GM18511 (cell line): Measurements from ENCODE around the gene AKR1A1.
"Not testable (repeated sequence)": the region's sequence is repeated elsewhere in the genome, so short reads cannot be mapped to it uniquely, and the experiment has no call there.

Experiments used
- ATAC-seq: cut with Tn5 transposase; IDR thresholded peaks from one replicate; pipeline ENCODE4 v1.9.1; 2021; ENCODE audit warnings: mild to moderate bottlenecking, moderate library complexity; ENCODE audit not compliant: unreplicated experiment

Gene AKR1A1

GRCh38 chr1:45523516-45523915 lies 27.1 kb upstream of the AKR1A1 start:
- not testable (repeated sequence) for ATAC-seq

GRCh38 chr1:45523975-45524374 lies 26.7 kb upstream of the AKR1A1 start:
- ATAC-seq, result not testable (repeated sequence)

GRCh38 chr1:45526135-45526644 lies 24.4 kb upstream of the AKR1A1 start:
- ATAC-seq, result no peak

GRCh38 chr1:45530632-45531135 lies 19.9 kb upstream of the AKR1A1 start:
- ATAC-seq, result no peak

DNA sequence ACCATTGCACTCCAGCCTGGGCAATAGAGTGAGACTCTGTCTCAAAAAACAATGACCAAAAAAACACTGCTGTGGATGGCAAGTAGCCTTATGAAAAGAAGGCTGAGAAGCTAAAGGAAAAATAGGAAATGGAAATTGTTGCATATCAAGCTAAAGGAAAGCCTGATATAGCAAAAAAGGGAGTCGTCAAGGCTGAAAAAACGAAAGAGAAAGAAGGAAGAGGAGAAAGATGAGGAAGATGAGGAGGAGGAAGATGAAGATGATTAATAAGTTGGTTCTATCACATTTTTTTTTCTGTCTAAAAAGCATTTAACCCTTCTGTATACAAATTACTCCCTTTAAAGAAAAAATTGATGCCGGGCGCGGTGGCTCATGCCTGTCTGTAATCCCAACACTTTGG lies 18.8 kb upstream of the AKR1A1 start:
- ATAC-seq, result no peak

GRCh38 chr1:45535988-45536766 lies 14.4 kb upstream of the AKR1A1 start:
- no peak for ATAC-seq

- no peak for ATAC-seq
Measured at GRCh38 chr1:45536886-45537285, 13.7 kb upstream of the AKR1A1 start.

DNA sequence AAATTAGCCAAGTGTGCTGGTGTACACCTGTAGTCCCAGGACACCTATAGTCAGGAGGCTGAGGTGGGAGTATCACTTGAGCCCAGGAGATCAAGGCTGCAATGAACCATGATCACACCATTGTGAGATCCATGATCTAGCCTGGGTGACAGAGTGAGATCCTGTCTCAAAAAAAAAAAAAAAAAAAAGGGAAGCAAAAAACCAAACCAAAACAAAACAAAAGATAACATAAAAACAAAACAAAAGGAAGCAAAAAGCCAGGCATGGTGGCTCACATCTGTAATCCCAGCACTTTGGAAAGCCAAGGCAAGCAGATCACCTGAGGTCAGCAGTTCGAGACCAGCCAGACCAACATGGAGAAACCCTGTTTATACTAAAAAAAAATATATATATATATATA lies 9.4 kb upstream of the AKR1A1 start:
- ATAC-seq, result no peak

- ATAC-seq, result no peak
Measured at GRCh38 chr1:45542591-45542990, 8.0 kb upstream of the AKR1A1 start.

GRCh38 chr1:45543581-45544417 lies 6.8 kb upstream of the AKR1A1 start:
- peak; percentile 62 for ATAC-seq

GRCh38 chr1:45544530-45544929 lies 6.1 kb upstream of the AKR1A1 start:
- ATAC-seq, result no peak

- ATAC-seq, result peak; percentile 61
Measured at GRCh38 chr1:45545019-45545493, 5.6 kb upstream of the AKR1A1 start.

DNA sequence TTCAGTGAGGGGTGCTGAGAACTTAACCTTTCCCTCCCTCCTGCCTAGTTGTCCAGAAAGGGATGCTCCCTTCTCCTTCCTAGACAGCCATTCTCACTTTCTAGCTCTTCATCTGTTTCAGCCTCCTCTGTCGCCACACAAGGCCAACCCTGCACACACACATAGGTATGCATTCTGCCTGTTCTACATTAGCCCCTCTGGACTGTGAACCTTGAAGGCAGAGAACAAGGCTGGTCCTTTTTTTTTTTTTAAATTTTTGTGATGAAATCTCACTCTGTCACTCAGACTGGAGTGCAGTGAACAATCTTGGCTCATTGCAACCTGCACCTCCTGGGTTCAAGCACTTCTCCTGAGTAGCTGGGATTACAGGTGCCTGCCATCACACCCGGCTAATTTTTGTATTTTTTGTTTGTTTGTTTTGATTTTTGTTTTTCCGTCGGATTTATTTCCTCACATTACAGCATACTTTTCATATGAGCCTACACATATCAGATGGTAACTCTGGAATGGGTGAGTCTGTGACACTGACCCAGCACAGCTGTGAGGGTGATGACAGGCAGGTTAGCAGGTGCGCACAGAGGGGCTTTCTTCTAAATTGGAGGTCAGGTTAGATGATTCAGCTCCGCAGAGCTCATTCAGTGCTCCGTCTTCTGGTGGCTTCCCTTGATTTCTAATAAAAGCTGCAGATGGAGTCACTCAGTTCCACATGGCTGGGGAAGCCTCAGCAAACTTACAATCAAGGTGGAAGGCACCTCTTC lies 4.9 kb upstream of the AKR1A1 start:
- ATAC-seq, result no peak

DNA sequence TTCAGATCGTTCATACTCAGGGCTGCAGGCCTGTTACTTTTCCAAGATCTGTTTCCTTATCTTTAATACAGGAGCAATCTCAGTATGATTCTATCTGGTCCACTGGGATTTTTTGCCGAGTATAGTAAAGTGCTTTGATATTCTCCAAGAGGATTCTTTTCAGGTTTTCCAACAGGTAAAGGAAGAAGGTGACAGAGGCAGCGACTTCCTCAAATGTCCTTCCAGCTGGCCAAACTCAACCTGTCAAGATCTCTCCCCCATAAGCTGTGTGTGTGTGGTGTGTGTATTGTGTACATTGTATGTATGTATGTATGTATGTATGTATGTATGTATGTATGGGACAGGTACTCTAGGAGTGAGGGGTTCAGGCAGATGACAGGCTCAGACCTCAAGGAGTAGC lies 1.1 kb downstream of the AKR1A1 start:
- ATAC-seq, result no peak

DNA sequence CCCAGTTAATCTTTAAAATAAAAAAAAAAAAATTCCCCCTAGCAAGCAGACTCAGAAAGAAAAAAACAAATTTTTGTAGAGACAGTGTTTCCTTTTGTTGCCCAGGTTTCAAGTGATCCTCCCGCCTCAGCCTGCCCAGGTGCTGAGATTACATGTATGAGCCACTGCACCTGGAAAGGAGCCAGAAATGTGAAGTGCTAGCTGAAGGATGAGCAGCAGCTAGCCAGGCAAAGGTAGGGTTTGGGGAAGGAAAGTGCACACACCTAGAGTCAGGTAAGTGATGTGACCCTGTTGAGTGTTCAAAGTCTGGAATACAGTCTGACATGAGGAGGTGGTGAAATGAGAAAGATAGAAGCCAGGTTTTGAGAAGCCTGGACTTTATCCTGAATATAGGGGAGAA lies 1.7 kb downstream of the AKR1A1 start:
- ATAC-seq, result no peak

DNA sequence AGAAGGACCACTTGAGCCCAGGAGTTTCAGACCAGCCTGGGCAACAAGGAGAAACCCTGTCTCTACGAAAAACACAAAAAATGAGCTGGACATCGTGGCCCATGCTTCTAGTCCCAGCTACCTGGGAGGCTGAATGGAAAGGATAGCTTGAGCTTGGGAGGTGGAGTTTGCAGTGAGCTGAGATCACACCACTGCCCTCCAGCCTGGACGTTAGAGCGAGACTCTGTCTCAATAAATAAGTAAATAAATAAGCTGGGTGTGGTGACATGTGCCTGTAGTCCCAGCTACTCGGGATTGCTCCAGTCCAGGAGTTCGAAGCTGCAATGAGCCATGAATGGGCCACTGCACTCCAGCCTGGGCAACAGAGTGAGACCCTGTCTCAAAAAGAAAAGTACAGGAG lies 3.6 kb downstream of the AKR1A1 start:
- ATAC-seq, result no peak

GRCh38 chr1:45557422-45557944 lies 6.9 kb downstream of the AKR1A1 start:
- no peak for ATAC-seq

GRCh38 chr1:45563843-45564242 lies 13.2 kb downstream of the AKR1A1 start:
- ATAC-seq, result no peak

- no peak for ATAC-seq
Measured at GRCh38 chr1:45566722-45567121, 16.1 kb downstream of the AKR1A1 start.

DNA sequence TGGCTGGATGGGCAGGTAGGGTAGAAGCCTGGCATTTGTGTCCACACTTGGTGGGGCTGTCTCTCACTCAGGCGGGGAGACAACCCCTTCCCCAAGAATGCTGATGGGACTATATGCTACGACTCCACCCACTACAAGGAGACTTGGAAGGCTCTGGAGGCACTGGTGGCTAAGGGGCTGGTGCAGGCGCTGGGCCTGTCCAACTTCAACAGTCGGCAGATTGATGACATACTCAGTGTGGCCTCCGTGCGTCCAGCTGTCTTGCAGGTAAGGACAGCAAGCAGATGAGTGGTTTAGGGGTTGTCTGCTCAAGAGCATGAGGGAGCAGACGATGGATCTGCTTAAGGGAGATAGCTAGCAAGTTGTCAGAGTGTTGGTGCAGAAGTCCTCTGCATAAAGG lies 17.3 kb downstream of the AKR1A1 start:
- ATAC-seq, result no peak

GRCh38 chr1:45568421-45568820 lies 17.8 kb downstream of the AKR1A1 start:
- no peak for ATAC-seq
